ENCODE data around the gene WIPF2. TPM values are rescaled to one million over a fixed set of nuclear protein-coding genes. Genes with fewer than 3 reads are reported as not detected.

Gene WIPF2
- polyA plus RNA-seq, 1 experiment, result 8.1 TPM

GRCh38 chr17:40241252-40241834 lies 22.2 kb downstream of the WIPF2 start:
- DNase-seq (ENCODE audit: low read depth, low spot score), result no peak
- Histone ChIP-seq H3K4me3 (ENCODE audit: low read depth, low read length) (no peak overlapping the region), H3K9me3 (ENCODE audit: control insufficient read depth, insufficient read depth, low read length) (no peaks in the 10 kb centered on the region), H3K27me3 (ENCODE audit: control insufficient read depth, insufficient read depth, low read length) (no peaks in the 10 kb centered on the region), H3K27ac (ENCODE audit: low read depth, low read length) (no peak overlapping the region)
- POLR2A ChIA-PET, result no interaction called here
- TF ChIP-seq, protein P1, sequence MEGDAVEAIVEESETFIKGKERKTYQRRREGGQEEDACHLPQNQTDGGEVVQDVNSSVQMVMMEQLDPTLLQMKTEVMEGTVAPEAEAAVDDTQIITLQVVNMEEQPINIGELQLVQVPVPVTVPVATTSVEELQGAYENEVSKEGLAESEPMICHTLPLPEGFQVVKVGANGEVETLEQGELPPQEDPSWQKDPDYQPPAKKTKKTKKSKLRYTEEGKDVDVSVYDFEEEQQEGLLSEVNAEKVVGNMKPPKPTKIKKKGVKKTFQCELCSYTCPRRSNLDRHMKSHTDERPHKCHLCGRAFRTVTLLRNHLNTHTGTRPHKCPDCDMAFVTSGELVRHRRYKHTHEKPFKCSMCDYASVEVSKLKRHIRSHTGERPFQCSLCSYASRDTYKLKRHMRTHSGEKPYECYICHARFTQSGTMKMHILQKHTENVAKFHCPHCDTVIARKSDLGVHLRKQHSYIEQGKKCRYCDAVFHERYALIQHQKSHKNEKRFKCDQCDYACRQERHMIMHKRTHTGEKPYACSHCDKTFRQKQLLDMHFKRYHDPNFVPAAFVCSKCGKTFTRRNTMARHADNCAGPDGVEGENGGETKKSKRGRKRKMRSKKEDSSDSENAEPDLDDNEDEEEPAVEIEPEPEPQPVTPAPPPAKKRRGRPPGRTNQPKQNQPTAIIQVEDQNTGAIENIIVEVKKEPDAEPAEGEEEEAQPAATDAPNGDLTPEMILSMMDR (IDR thresholded peaks at IDR 0.05; ENCODE audit: low read depth, low read length), result no peak
- CTCF ChIA-PET, result interaction anchor here (1.0 to 3.6 kb wide), 3 partner anchors 22 to 39 kb away, joined by 3 to 29 read pairs (median 4); partner anchors contain the start of gene WIPF2

DNA sequence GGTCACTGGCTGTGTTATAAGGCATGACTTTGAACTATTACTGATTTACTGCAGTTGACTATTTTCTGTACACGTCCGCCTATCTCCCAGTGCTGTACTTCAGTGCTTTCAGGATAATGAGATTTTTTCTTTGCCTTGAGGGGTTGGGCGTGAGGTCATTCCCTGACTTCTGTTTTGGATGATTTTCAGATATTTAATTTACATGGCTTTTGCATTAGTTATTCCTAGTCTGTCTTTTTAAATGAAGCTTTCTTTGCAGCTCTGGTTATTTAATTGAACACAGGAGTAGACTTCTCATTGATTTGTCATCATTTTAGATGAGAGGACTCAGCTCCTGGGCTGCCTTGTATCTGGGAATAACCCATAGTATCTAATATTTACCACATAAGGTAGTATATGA lies 23.7 kb downstream of the WIPF2 start:
- POLR2A ChIA-PET, result interaction anchor here (0.5 kb wide), 1 partner anchor 100 kb away, joined by 3 read pairs; no protein-coding TSS in a partner anchor
- no peak overlapping the region for H3K4me3 ChIP-seq (ENCODE audit: low read depth, low read length)
- no peaks in the 10 kb centered on the region for H3K9me3 ChIP-seq (ENCODE audit: control insufficient read depth, insufficient read depth, low read length)
- DNase-seq (ENCODE audit: low read depth, low spot score), result no peak
- H3K27ac ChIP-seq (ENCODE audit: low read depth, low read length), result no peak overlapping the region
- CTCF ChIA-PET, result interaction anchor here (1.4 to 3.6 kb wide), 2 partner anchors 24 to 41 kb away, joined by 3 to 29 read pairs; partner anchors contain the start of gene WIPF2
- H3K27me3 ChIP-seq (ENCODE audit: control insufficient read depth, insufficient read depth, low read length), result no peaks in the 10 kb centered on the region
- TF ChIP-seq, protein P1 (IDR thresholded peaks at IDR 0.05; ENCODE audit: low read depth, low read length), result no peak

- no peak for DNase-seq (ENCODE audit: low read depth, low spot score)
- POLR2A ChIA-PET, result no interaction called here
- no peak overlapping the region for H3K27ac ChIP-seq (ENCODE audit: low read depth, low read length)
- CTCF ChIA-PET, result interaction anchor here (0.6 to 3.6 kb wide), 2 partner anchors 25 to 40 kb away, joined by 3 to 29 read pairs; partner anchors contain the start of gene WIPF2
- H3K4me3 ChIP-seq (ENCODE audit: low read depth, low read length), result no peak overlapping the region
- TF ChIP-seq, protein P1 (IDR thresholded peaks at IDR 0.05; ENCODE audit: low read depth, low read length), result no peak
- no peaks in the 10 kb centered on the region for H3K27me3 ChIP-seq (ENCODE audit: control insufficient read depth, insufficient read depth, low read length)
- no peaks in the 10 kb centered on the region for H3K9me3 ChIP-seq (ENCODE audit: control insufficient read depth, insufficient read depth, low read length)
Observed at GRCh38 chr17:40243761-40244160, 24.7 kb downstream of the WIPF2 start.

DNA sequence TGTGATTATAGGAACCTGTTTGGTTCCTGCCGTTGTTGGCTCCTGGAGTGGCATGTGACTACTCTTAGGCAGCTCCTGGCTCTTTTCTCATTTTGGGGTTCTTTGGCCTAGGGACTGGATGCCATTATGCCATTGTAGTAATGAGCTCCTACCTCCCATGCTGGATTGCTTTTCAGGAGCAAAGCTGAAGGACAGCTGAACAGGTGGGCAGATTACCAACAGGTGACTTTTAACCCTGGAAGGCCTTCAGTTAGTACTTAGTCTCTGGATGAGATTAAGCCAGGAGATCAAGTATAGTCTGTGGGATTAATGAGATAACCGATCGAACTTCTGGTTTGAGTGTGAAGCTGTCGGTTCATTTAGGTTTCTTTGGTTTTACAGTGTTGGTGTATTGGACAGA lies 25.2 kb downstream of the WIPF2 start:
- POLR2A ChIA-PET, result no interaction called here
- H3K27ac ChIP-seq (ENCODE audit: low read depth, low read length), result no peak overlapping the region
- CTCF ChIA-PET, result interaction anchor here (0.6 to 3.6 kb wide), 2 partner anchors 16 to 25 kb away, joined by 3 to 29 read pairs; partner anchors contain the start of gene WIPF2

More for the DNA sequence above, 25.2 kb downstream of the WIPF2 start:
- TF ChIP-seq, protein P1 (IDR thresholded peaks at IDR 0.05; ENCODE audit: low read depth, low read length), result no peak
- H3K4me3 ChIP-seq (ENCODE audit: low read depth, low read length), result no peak overlapping the region
- no peaks in the 10 kb centered on the region for H3K27me3 ChIP-seq (ENCODE audit: control insufficient read depth, insufficient read depth, low read length)
- no peak for DNase-seq (ENCODE audit: low read depth, low spot score)
- H3K9me3 ChIP-seq (ENCODE audit: control insufficient read depth, insufficient read depth, low read length), result no peaks in the 10 kb centered on the region

All from AG04450 (cell line).